Measurements from ENCODE around the gene PTGDR2.

PTGDR2 gene

DNA sequence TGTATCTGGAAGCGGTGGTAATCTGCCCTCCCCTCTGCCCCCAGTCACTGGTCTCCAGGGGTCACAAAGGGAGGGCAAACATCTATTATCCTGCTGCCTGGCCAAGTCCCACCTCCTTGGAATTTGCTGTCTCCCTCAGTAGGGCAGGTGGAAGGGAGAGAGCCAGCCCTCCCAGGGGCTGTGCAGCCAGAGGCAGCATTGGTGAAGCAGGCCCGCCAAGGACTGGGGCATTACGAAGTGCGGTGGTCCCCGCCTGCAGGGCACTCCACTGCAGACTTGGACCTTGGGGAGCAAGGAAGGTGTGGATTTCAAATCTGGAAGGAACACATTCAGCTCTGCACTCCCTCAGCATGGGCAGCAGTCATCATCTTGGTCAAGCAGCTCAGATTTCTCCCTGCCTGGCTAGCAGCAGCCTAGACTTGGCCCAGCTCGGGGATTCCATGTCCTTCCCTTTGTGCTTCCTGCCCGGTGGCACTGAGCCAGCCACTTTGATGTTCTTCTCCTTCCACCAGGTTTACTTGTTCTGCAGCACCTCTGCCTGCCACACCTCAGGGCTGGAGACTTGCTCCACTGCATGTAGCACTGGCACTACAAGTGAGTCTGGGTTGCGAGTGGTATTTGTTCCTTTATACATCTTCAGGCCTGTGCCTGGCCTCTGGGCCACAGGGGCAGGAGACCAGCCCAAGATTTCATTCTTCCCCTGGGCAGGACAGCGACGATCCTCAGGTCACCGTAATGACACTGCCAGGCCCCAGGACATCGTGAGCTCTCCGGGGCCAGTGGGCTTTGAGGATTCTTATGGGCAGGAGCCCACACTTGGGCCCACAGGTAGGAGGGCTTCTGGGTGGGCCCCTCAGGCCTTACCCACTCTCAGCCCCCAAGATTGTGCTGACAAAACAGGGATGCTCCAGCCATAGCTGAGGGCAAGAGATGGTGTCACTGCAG is 18.9 kb upstream of the PTGDR2 start:
- DNase-seq, result no peak

DNA sequence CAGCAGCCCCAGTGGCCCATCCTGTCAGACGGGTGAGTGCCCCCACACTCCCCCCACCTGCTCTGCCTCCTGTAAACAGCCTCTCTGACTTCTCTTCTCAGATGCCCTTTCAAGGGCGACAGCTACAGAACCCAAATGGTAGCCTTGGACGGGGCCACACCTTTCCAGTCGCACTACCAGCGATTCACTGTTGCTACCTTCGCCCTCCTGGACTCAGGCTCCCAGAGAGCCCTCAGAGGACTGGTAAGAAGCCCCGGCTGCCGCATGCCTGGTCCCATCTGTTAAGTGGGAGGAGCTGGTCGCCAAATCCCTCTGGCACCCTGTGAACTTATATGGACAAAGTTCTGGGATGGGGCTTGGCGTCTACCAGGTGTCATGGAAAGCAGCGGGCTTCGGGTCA is 17.8 kb upstream of the PTGDR2 start:
- no peak for DNase-seq

DNA sequence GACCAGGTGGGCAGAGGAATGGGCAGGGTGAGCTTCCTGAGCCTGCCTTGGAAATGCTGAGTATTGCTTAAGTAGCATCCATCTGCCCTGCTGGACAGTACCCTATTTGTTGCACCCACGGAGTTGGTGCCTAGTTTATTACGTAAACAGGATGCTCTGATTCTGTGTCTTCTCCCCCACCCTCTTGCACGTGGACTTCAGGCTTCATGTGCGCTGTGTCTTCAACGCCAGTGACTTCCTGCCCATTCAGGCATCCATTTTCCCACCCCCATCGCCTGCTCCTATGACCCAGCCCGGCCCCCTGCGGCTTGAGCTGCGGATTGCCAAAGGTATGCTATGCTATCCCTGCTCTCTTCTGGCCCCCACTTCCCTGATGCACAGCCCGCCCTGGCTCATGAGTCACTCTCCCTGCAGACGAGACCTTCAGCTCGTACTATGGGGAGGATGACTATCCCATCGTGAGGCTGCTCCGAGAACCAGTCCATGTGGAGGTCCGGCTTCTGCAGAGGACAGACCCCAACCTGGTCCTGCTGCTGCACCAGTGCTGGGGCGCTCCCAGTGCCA is 17.3 kb upstream of the PTGDR2 start:
- no peak for DNase-seq

DNA sequence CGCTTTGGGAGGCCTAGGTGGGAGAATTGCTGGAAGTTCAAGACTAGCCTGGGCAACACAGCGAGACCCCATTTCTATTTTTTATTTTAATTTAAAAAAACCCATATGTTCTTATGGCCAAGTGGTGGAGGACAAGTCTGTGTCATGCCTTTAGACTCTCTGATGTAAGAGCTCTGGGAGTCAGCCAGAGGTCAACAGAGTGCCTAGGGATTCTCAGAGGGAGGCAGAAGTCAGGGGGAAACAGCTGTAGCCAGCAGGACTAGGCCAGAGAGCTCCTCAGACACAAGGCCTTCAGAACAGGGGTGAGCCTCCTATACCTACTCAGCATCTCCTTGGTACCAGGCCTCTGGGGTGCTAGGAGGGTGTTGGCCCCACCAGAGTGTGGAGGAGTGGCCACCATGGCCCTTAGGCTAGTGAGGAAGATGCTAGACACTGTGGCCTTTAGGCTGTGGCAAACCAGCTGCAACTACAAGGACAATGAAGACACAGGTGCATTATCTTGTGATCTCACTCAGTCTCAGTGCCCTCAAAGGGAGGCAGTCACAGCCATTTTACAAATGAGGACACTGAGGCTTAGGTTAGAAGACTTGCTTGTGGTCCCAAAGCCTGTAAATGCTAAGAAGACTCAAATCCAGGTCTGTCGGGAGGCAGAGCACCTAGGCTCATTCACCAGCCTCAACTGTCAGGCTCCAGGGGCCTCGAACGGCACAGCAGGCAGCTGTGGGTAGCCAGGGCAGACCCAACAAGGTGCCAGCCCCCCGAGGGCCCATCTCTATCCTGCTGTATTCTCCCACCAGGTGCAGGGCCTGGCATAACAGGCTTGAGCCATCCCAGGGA is 16.6 kb upstream of the PTGDR2 start:
- DNase-seq, result no peak

DNA sequence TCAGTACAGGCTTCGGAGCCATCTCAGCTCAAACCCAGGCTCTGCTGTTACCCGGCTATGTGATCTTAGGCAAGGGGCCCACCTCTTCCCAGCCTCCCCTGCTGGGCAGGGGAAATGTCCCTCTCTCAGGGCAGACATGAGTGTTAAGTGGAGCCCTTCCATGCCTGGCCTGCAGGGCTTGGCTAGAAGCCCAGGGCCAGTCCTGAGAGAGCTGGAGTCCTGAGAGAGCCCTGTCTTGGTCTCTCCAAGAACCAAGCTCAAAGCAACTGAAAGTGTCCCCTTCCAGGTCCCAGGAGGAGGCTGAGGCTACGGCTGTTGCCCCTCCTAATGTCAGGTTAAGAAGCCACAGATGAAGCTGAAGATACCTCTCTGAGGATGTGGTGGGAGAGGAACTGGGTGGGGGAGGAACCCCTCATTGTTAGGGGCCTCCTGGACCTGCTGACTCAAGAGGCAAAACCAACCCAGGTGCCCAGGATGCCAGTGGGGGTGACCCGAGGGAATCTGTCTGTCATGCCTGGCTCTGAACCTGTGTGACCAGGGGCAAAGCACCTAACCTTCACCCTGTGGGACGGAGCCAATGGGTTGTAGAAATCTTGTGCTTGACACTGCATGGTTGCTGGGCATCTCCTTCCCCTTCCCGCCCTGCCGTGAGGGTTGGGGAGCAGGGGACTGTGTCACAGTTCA is 15.8 kb upstream of the PTGDR2 start:
- no peak for DNase-seq

DNA sequence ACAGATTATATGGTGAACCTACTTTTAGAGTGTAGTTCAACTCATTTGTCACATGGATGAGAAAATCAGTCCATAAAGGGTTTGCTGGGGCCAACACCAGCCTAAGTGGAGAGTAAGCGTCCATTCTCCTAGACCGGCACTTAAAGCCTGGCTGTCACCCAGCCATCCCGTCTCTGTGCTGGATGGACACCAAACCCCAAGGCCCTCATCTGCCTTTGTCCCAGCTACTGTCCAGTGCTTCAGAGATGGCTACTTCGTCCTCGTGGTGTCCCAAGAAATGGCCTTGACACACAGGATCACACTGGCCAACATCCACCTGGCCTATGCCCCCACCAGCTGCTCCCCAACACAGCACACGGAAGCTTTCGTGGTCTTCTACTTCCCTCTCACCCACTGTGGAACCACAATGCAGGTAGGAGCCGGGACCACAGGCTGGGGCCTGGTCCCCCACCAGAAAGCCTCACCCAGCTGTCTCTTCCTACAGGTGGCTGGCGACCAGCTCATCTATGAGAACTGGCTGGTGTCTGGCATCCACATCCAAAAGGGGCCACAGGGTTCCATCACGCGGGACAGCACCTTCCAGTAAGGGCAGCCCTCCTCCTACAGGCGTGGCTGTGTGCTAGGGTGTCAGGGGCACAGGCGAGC is 15.1 kb upstream of the PTGDR2 start:
- DNase-seq, result no peak

DNA sequence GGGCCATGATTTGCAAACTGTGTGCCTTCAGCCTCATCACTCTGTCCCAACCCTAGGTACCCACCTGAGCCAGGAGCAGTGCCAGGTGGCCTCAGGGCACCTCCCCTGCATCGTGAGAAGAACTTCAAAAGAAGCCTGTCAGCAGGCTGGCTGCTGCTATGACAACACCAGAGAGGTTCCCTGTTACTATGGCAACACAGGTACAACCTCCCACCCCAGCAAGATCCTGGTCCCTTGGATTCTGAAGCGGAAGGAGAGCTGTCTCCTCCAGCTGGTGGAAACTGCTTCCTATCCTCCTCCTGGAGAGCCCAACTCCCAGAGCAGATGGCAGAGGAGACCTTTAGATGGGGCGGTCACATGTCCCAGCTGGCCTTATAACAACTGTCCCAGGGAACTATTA is 14.5 kb upstream of the PTGDR2 start:
- DNase-seq, result peak in 2 of 3 experiments; percentile 72 to 88

DNA sequence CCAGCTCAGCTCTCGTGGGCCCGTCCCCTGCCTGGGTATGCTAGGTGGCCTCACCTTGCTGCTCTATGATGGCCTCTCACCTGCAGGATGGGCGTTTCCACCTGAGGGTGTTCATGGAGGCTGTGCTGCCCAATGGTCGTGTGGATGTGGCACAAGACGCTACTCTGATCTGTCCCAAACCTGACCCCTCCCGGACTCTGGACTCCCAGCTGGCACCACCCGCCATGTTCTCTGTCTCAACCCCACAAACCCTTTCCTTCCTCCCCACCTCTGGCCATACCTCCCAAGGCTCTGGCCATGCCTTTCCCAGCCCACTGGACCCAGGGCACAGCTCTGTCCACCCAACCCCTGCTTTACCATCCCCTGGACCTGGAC is 13.7 kb upstream of the PTGDR2 start:
- no peak for DNase-seq

DNA sequence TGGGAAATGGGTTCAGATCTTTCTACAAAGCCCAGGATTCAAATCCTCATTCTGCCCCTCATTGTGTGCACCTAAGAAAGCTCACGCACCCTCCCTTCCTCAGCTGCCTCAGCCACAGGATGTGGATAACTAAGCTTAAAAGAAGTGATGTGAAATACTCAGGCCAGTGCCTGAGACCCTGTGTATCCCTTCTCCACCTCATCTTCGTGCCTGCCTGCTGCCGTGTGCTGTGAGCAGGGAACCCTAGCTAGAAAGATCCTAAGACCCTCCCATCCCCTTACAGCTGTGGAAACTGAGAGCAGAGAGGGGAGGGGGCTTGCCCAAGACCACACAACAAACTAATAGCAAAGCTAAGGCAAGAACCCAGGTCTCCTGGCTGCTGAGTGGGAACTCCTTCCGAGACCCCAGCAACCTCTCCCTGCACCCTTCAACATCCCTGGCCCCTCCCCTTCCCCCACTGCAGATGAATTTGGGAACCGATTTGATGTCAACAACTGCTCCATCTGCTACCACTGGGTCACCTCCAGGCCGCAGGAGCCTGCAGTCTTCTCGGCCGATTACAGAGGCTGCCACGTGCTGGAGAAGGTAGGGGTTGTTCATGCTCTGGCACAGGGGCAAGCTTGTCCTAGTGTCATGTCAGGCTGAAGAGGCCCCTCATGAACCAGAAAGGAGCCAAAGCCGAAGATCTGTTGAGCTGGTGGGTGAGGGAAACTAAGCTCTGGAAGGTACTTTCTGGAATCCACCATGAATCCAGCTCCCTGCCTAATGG is 13.1 kb upstream of the PTGDR2 start:
- DNase-seq, result no peak

DNA sequence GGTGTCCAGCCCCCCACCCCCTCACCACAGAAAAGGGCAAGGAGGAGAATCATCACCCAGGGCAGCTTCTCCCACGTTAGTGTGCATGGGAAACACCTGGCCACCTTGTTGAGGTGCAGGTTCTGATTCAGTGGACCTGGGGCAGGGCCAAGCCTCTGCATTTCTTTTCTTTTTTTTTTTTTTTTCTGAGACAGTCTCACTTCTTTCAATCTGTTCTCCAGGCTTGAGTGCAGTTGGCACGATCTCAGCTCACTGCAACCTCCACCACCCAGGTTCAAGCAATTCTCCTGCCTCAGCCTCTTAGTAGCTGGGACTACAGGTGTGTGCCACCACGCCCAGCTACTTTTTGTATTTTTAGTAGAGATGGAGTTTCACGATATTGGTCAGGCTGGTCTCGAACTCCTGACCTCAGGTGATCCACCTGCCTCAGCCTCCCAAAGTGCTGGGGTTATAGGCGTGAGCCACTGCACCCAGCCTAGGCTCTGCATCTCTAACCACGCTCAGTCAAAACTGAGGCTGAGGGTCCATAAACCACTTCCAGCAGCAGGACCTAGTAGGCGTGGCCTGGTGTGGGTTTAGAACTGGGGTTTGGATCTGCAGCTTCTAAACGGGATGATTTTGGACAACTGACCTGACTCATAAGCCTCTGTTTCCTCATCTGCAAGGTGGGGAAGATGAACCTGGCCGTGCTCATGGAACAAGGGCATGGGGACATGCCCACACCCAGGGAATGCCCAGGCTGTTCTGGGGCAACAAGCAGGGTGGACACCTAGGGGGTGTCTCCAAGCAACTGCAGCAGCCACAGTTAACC is 12.3 kb upstream of the PTGDR2 start:
- DNase-seq, result no peak

DNA sequence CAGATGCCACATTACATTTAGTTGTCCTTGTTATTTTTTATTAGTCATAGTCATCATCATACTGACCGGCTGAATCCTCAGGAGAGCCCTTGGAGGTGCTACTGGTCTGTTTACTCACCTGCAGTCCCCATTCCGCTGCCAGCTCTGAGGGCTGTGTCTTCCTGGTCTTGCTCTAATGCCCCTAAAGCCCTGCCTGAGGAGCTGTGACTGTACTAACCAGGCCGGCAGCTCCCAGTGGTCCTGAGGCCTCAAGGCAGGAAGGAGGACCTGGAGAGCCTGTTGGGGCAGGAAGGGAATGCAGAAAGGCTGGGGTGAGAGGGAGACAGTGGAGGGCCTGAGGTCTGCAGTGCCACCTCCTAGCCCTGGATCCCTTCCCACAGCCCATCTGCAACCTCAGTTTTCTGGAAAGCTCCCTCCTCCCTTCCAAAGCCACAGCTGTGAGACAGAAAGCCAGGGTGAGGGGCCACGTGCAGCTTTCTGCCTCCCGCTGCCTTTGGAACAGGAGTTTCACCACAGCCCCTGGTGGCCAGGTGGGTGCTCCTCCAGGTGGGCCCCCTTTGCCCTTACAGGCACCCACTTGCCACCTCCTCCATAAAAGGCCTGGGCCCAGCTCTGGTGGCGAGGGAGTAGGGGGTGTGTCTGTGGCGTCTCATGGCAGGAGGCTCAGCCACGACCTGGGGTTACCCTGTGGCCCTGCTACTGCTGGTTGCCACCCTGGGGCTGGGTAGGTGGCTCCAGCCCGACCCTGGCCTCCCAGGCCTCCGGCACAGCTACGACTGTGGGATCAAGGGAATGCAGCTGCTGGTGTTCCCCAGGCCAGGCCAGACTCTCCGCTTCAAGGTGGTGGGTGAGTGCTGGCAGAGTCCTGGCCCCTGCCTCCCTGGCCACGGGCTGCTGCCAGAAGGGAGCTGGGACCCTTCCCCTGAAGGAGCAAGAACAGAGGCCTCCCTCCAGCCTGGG is 11.4 kb upstream of the PTGDR2 start, which contains the start of gene ZP1:
Gene ZP1 (plus strand): TSS at position 632 of the 960 bp plus-strand sequence. CDS start 20 bp downstream, at position 652.
- peak; percentile 18 to 81 (median 39) for DNase-seq

DNA sequence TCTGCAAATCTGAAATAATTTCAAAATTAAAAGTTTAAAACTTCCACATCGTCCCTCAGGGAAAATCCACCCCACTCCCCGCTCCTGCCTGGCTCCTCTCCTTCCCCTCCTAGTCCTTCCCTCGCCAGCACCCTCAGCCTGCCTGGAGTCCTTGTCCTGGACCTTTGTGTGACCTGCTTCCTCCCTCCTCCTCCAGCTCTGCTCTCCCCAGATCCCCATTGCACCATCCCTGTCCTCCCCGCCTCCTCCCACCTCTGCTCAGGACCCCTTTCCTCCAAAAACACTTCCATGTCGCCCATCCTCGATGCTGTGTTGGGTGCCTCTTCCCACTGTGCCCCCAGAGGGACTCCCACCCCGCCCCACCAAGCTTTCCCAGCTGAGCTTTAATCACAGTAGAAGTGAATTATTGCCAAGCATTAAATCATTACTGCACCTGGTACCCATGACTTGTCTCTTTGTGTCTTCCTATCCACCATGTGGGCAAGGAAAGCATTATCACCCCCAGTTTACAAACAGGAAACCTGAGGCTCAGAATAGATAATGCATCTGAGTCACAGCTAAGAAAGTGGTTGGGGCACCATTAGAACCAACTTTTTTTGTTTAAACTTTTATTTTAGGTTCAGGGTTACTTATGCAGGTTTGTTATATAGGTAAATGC is 9.2 kb upstream of the PTGDR2 start:
- DNase-seq, result no peak

DNA sequence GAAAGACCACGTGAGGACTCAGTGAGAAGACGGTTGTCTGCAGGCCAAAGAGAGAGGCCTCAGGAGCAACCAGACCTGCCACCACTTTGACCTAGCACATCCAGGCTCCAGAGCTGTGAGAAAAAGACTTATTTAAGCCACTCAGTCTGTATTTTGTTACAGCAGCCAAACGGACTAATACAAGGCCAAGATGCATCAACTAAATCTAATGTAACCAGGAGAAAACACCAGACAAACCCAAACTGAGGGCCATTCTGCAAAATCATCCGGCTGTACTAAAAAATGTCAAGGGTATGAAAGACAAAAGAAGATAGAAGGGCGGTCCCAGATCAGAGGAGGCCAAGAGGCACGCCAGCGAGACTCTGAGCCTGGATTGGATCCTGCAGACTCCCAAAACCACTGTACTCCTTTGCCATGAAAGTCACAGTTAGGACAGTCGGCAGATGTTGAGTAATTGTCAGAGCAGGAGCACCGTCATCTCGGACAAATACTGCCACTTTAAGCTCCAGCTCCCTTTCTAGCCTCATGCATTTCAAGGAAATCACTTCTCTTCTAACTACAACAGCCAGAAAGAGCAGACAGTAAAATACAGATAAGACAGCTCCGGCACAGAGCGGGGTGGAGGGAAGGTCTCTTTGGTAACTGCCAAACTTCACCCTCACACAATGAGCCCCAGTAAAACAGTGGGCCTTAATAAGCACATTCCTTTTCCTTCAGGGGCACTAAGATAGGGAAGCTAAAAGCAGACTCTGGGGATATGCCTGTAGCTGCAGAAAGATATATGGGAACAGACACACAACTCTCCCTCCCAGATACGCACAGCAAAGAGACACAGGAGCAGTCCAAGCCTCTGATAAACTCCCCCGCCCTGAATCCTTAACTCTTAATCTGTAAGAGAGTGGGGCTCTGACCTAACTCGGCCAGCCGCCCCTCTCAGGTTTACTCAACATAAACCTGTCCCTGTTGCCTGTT is 8.1 kb upstream of the PTGDR2 start:
- no peak for DNase-seq

DNA sequence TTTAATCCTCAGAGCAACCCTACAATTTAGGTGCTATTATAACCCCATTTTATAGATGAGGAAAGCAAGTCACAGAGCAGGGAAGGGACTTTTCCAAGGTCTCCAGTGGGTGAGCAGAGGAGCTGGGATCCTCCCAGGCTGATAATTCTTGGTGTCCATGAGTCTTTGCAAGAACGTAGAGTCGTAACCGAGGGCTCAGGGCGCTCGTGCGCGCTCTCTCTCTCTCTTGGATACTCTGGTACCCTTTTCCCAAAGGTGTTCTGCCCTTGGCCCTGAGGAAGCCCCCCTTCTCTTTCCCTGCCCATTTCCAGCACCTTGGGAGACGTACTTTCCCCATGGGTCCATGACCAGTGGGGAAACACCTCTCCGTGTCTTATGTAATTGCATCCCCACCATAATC is 6.4 kb upstream of the PTGDR2 start:
- DNase-seq, result no peak

DNA sequence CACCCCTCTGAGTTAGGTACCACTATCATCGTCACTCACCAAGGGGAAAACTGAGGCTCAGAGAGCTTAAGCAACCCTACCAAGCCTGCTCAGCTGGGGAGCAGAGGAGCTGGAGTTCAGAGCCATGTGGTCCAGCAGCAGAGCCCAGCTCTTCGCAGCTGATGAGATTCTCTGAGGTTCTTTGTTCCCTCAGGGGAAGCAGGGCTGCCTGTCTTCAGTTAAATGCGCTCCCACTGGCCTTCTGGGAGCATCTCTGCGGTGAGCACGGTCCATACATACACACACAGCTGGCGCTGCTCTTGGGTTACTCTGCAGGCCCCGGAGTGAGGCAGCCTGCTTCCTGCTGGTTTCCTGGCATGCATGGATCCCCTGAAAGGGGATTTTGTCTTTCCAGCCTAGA is 5.2 kb upstream of the PTGDR2 start:
- peak in 1 of 3 experiments; percentile 12 for DNase-seq

DNA sequence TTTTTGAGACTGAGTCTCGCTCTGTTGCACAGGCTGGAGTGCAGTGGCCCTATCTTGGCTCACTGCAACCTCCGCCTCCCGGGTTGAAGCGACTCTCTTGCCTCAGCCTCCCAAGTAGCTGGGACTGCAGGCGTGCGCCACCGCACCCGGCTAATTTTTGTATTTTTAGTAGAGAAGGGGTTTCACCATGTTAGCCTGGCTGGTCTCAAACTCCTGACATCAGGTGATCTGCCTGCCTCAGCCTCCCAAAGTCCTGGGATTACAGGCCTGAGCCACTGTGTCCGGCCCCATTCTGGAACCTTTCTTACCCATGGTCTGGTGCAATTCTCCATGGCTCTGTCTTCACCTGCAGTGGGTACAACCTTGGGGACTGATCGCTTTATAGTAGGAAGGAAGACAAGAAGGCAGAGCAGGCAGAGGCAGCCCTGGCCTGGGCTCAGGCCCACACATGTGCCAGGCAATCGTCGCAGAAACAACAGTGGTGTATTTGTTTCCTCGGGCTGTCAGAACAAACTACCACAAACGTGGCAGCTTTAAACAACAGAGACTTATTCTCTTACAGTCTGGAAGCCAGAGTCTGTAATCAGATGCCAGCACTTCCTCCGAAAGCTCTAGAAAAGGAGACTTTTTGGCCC is 4.0 kb upstream of the PTGDR2 start:
- DNase-seq, result no peak

Measured in NCI-H1417 (cell line).